GM19372 (cell line): ENCODE measurements around the gene STARD4.

Experiments used
- ATAC-seq: cut with Tn5 transposase; IDR thresholded peaks from one replicate; pipeline ENCODE4 v1.9.1; 2021; ENCODE audit warnings: mild to moderate bottlenecking, low read depth, moderate library complexity; ENCODE audit not compliant: unreplicated experiment

The STARD4 gene, protein sequence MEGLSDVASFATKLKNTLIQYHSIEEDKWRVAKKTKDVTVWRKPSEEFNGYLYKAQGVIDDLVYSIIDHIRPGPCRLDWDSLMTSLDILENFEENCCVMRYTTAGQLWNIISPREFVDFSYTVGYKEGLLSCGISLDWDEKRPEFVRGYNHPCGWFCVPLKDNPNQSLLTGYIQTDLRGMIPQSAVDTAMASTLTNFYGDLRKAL

DNA sequence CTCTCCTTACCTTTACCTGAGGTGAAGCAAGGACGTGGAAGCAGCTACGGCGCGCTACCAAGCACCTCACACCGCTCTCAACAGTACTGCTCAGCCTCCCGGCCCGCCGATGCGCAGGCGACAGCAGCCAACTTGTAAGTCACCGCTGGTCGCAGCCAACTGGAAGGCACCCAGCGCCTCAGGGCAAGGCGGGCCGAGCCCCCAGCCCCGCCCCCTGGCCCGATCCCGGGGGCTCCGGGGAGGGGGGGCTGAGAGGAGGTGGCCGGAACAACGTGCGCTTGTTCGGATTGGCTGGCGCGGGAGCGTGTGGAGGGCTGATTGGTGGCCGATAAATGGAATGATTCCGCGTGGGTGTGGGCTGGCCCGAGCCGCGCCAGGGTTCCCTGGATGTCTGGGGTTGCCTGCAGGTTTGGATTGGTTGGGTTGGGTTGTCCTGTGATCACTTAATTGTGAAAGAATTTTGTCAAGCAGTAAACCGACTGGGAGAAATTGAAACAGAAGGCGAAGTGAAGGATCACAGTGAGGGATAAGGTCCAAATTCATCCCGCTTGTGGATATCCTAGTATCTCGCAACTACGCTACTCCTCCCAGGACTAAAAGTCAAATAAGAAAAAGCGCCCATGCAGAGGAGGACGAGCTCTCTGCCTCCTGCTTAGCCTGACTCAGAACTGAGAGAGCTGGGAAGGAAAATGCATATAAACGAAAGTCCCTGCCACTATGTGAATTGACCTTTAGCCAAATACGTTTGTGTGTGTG lies at the start of gene STARD4:
Gene STARD4 (minus strand): TSS at position 161 of the 756 bp plus-strand sequence. CDS start 5,102 bp downstream, outside the sequence.
- peak; percentile 86 for ATAC-seq

DNA sequence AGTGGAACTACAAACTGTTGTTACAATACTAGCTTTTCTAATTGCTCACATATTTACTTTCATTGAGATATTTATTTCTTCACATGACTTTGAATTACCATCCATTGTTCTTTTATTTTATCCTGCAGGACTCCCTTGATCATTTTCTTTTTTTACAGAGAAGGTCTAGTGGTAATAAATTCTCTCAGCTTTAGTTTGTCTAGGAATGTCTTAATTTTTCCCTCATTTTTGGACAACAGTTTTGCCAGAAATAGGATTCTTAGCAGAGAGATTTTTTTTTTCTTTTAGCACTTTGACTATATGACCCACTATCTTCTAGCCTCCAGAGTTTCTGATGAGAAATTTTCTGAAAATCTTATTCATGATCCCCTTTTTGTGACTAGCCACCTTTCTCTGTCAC lies 47.3 kb upstream of the STARD4 start:
- ATAC-seq = no peak

DNA sequence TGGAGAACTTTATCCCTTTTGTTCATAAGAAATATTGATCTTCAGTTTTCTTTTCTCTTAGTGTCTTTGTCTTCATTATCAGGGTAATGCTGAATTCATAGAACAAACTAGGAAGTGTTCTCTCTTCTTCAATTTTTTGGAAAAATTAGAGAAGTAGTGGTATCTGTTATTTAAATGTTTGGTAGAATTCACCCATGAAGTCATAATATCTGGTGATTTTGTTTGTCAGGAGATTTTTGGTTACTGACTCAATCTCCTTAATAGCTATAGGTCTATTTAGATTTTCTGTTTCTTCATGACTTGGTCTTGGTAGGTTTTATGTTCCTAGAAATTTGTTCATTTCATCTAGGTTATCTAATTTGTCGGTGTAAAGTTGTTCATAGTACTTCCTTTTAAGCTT lies 45.4 kb upstream of the STARD4 start:
- no peak for ATAC-seq

DNA sequence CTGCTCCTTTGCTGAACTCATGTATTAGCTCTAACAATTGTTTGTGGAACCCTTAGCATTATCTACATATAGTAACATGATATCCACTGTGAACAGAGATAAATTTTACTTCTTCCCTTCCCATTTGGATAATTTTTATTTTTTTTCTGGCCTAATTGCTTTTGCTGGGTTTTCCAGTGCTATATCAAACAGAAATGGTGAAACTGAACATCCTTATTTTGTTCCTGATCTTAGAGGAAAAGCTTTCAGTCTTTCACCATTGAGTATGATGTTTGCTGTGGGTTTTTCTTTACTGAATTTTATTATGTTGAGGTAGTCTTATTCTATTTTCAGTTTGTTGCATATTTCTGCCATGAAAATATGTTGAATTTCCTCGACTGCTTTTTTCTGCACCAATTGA lies 44.8 kb upstream of the STARD4 start:
- no peak for ATAC-seq

DNA sequence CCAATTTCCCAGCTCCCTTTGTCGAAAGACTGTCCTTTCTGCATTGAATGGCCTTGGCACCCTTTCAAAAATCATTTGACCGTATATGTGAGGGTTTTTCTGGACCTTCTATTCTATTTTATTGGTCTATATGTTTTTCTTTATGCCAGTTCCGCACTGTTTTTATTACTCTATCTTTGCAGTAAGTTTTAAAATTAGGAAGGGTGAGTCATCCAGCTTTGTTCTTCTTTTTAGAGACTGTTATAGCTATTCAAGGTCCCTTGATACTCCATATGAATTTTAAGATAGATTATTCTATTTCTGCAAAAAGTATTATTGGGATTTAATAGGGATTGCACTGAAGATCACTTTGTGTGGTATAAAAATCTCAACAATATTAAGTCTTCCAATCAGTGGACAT lies 44.2 kb upstream of the STARD4 start:
- no peak for ATAC-seq

DNA sequence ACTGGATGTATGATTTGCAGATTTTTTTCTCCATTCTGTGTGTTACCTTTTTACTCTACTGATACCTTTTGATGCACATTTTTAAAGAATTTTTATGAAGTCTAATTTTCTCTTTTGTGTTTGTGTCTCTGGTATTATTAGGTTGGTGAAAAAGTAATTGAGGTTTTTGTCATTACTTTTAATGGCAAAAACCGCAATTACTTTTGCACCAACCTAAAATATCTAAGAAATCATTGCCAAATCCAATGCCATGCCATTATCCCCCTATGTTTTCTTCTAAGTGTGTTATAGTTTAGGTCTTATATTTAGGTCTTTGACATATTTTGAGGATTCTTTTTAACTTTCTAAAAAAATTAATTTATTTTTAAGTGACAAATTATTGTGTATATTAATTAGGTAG lies 43.4 kb upstream of the STARD4 start:
- ATAC-seq = no peak

DNA sequence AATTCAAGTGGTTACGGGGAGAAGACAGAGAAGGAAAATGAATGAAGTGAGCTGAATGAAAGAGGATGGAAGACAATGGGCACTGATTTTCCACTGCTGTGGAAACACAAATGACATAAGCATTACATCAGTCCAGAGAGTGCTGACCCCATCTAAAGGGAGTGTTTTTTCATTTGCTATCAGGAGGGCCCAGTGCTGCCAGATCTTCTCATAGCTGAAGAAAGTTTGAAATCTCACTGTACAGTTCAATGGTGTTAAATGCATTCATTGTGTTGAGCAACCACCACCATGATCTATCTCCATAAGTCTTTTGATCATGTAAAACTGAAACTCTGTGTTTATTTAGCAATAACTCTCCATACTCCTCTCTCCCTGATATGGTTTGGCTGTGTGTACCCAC lies 41.5 kb upstream of the STARD4 start:
- no peak for ATAC-seq

DNA sequence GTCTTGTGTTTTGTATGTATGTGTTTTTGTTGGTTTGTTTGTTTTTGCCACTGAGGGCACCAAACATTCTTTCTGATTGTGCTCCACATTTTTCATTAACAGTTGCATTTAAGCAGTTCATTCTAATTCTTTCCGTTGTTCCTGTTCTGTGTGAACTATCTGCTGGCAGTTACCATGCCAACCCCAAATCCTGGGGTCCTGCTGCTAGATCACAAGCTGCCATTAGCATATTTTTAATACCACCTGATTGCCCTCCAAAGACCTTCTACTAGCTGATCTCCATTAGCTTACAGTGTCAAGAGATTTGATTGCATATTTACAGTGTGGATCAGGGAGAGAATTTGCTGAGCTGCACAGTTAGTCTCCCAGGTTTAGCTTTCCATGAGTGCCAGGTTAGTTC lies 40.6 kb upstream of the STARD4 start:
- no peak for ATAC-seq

DNA sequence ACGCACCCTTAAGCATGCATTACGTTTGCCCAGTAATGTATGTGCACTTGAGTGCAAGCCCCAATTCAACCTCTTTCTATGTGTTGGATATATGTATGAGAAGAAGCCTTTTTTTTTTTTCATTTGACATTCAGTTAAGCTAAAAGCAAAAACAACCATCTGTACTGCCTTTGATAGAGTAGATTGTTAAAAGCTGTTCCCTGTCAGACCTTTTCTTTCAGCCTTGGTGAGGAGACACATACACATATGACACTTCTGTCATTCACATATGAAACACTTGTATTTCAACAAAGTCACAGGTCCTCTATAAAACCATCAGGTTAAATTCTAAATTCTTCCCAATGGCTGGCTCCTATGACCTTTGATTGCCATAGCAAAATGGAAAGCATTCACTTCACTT lies 40.2 kb upstream of the STARD4 start:
- ATAC-seq = no peak

DNA sequence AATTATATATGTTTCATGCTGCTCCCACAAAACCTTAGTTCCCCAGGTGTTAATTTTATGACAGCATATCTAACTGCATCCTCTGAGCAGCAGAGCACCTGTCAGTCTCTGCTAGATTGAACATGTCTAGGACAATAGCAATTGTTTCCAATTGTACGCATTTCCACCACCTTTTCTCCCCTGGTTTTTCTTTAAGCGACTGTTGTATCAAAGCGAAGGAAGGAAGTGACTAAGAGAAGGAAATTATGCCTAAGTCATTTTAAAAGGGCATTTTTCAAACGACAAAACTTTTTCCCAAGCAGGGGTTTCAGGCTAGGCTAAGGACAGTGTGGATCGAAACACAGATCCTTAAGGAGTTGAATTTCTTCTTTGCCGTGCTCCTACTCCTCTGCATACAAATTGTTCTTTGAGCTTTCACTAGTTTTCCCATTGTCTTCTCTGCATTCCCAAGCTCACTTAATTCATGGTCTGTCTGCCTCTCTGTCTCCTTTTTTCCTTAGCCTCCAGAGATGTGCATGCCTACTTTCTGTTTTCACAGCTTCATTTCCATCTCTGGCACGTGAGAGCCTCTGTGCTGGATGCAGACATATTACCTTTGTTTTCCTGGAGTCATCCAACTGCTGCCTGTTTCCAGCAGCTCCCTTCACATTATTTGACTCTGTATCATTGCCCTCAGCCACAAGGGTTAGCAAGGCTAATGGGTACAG lies 39.4 kb upstream of the STARD4 start:
- ATAC-seq = no peak

DNA sequence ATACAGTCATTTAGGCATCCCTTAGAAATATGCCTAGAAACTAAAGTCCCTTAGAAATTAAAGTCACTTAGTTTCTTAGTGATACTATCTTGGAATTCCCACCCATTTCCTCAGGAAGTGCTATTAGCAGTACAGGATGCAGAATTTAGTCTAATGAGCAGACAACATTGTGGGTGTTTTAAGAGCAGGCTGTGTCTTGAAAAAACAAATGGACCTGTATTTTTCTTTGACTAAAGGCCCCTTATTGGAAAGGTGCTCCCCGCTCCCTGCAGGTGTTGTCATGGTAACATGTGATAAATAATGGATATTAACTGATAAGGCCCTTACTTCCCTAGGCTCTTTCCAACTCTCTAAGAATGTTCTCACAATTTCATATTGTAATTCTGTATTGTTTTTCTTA lies 38.8 kb upstream of the STARD4 start:
- ATAC-seq = no peak

DNA sequence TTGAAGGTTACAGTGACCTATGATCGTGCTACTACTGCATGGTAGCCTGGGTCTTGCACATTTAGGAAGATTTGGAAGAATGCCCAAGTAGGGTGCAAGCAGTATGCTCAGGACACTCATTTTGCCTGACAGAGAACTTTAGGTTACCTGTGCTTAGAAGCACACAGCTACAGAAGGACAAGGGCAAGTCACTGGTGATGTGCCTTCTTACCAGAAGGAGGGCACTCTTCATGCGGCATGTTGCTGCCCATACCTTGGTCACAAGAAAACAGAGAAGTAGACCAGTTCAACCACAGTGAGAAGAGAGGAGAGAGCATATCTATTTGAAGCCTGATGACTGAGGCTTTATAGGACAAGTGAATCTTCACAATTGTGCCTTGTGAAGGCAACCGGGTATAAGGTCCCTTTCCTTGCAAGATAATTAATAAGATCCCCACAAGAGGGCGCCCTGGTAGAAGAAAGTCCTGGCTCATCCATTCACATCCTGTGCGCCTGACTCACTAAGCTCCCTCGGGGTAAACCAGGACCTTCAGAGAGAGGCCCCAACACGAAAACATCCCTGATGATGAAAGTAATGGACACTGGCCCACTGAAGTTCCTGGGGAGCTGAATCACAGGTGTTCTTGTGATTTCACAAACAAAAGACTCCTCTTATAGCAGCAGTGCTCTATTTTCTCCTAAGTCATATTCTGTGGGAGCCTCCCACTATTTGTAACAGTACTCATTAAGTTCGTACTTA lies 38.1 kb upstream of the STARD4 start:
- ATAC-seq = peak; percentile 96

DNA sequence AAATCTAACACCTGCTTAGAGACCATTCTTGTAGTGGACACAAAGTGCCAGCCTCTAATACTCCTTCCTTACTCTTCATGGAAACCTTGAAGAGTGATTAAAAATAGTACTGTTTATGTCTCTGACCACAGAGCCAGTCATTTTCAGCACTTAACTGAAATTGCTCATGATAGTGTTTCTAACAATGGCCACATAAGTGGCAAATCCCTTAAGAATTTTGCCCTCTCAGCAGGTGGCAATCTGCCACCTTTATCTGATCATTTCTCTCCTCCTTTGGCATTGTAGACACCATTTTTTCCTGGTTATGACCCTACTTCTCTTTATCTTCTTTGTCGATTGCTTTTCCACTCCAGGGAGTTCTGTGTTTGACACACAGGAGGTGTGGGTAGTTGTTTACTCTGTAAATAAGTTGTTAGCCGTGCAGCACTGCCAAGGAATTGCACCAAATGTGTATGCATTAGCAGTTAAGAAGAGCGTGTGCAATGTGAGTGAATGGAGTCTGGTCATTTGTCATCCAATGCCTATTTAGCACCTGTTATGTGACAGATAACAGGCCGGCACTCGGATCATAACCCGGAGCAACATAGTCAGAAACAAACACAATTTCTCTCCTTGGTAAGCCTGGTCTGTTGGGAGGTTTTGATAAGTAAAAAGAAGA lies 36.8 kb upstream of the STARD4 start:
- no peak for ATAC-seq

DNA sequence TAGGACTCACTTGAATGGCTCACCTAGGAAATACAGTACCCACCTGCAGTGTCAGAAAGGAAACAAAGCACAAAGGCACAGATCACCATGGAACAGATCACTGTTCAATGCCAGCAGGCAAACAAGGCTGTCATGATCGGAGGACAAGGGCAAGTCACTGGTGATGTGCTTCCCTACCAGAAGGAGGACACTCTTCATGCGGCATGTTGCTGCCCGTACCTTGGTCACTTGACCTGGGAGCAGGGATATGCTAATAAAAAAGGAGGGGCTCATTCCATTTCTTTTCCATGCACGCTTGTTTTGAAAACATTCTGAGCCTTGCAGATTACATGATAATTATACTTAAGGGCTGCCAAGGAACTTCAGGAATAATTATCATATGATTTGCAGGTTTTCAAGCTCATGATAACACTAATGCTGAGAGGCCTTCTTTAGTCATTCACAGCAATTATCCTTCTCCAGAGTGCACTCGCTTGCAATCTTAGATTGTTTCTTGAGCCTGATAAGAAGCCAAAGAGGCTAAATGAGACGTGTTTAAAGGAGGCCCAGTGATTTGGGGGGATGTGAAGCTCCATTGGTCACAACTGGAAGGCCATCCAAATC lies 36.1 kb upstream of the STARD4 start:
- no peak for ATAC-seq

DNA sequence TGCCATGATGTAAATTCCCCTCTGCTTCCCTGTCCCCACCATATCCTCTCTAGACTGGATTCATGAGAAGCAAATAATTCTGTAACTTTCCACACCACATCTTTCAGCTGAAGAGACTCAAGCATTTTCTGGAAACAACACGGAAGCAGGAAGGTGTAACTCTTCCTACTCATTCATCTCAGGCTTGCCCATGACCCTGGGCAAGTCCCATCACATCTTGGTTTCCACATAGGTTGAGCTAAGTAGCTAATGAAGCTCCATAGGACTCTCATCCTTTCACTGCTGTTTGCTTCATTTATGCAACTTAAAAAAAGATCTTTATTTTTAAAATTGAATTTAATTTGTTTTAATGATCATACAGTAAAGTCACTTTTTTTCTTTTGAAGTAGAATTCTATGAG lies 32.7 kb upstream of the STARD4 start:
- no peak for ATAC-seq

DNA sequence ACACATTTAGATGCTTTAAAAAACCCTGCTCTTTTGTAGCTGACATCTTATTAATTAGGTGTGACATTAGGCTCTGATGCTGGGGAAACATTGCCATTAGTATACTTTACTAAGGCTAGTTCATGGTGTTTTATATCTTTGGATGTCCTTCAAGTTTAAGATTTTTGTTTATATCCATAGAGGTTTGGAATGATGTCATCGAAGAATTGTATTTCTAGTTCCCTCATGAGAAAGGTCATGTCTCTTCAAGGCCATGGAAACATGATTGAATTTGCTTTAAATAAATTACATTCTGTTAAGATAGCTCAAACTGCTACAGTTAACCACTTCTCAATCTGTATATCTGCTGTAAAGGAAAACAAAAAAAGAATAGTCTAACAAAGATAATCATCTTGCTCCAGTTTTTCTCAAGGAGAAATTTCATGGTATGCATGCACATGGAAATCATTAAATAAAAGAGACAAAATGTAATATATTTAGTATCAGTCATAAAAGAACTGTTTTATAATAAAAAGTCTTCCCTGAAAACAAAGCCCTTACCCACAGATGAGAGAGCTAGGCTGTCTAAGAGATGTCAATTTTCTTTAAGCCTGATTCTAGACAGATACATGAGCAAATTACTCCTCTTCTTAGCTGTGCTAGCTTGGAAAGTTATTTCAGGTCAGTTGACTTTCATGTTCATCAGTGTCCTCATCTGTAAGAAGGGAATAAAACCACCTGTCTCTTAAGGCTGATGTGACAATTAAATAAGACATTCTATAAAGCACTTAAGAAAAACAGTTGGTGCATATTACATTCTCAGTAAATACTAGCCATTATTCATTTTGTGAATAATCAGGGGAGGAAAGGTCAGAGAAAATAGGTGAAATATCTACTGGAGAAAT lies 25.0 kb upstream of the STARD4 start:
- no peak for ATAC-seq

DNA sequence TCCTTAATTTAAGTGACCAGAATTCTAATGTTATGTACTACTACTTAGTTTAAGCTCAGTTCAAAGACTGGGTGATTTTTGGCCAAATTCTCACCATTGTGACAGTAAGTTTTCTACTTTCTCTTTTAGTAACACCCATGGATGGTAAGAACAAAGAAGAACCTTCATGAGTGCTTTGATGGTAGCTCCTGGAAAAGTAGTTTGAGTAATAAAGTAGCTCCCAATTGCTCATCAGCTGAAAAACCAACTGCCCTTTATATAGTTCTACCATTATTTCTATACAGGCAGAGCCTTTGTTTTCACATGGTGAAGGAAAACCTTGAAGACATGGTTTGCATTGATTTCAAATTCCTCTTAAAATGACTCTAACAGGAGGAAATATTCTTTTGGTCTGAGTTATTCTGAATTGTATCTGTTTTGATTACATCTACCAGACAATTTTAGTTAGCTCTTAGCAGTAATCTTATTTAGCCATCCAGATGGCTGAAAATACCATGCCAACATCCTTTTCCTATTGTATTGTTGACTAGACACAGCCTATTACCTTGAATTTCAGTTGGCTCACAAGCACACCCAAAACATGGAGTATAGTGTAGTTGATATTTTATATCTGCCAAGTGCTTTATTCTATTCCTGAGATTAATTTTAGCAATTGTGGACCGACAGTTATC lies 23.7 kb upstream of the STARD4 start:
- no peak for ATAC-seq

DNA sequence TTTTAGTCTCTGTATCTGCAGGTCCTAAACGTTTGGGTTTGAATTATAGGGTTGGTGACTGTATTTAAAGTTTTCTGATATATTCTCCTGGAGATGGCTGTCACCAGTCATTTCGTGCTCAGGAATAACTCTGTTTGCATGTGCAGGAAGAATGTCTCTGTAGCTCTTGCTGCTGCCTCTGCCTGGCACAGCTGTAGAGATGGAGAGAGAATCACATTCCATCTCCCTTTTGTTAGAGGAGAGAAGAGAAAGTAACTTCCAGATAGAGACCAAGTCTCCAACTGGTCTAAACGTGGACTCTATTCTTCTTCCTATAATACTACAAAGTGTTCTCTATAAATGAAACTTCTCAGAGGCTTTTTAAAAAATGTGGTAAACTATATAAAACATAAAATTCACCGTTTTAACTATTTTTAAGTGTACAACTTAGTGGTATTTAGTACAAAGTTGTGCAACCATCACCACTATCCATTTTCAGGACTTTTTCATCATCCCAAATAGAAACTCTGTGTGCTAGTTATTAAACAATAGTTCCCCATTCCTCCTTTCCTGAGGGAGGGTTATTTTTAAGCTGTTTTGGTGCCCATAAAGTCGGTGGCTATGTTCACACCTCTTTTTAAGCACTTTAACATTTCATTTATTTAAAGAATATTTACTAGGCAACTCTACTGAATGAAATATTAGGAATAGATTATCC lies 20.7 kb upstream of the STARD4 start:
- no peak for ATAC-seq
